K562 (cell line): ENCODE measurements around the gene SHFL. TPM values are rescaled to one million over a fixed set of nuclear protein-coding genes. Genes with fewer than 3 reads are reported as not detected.

Experiments used
- ATAC-seq: fragments of 200-7000 bp; cut with Tn5 transposase; 3 replicates; pipeline ENCODE4 v1.9.1; 2020; ENCODE audit warnings: moderate library complexity
- BruUV-seq: library from RNA; stranded (reverse); fragments of 400-500 nt; replicated peaks from 2 replicates; lab custom pipeline; 2021; lab: Mats Ljungman, UMichigan
- CTCF ChIA-PET: fragments of 300-600 bp; formaldehyde crosslinking; extraction: SDS; loops from one replicate; lab custom pipeline; 2021; ENCODE audit warnings: low intra/inter-chr PET ratio; lab: Yijun Ruan, JAX
- POLR2A ChIA-PET: fragments of 300-600, 350-650 bp; sonication (Branson Sonifier 250); formaldehyde crosslinking; extraction: SDS; loops from one replicate; lab custom pipeline; 2021; ENCODE audit warnings: antibody characterized with exemption, inconsistent platforms; lab: Yijun Ruan, JAX
- DNase-seq, 4 experiments: peaks; one replicate each; pipeline versions ENCODE4 v3.0.0 to v3.0.0-alpha.2; 2011 to 2018; ENCODE audit warnings: low spot score in 3 of 4, mixed read lengths in 3 of 4; ENCODE audit errors: extremely low read depth in 1 of 4
- FAIRE-seq: peaks from 2 replicates; lab custom pipeline; 2011; peaks lifted over from hg19 to GRCh38; lab: Jason Lieb, UNC
- H2AFZ ChIP-seq: 2 replicates; pipeline ENCODE4 v1.6.0; 2011; ENCODE audit warnings: low read depth, low read length, control low read depth, inconsistent platforms
- H3K27ac ChIP-seq: fragments of 200-600 bp; 3 replicates; pipeline ENCODE4 v1.8.0; 2011; ENCODE audit warnings: low read depth, mild to moderate bottlenecking, control low read depth, inconsistent platforms, low read length, moderate library complexity, mixed read lengths; ENCODE audit errors: extremely low read depth
- H3K27me3 ChIP-seq, 2 experiments: fragments of 300-600 bp in 1 of 2; 2 replicates in 1 of 2; 3 replicates in 1 of 2; pipeline versions ENCODE4 v1.6.0 to v1.8.0; 2011; ENCODE audit warnings: inconsistent platforms in 2 of 2, low read length in 2 of 2, mild to moderate bottlenecking in 1 of 2, mixed read lengths in 1 of 2, moderate library complexity in 1 of 2; ENCODE audit not compliant: control insufficient read depth in 2 of 2, insufficient read depth in 2 of 2
- H3K36me3 ChIP-seq: fragments of 300-600 bp; 3 replicates; pipeline ENCODE4 v1.8.0; 2011; ENCODE audit warnings: mild to moderate bottlenecking, low read length, inconsistent platforms; ENCODE audit not compliant: control insufficient read depth, insufficient read depth
- H3K4me1 ChIP-seq, 2 experiments: fragments of 200-600 bp in 1 of 2; replicated peaks in 1 of 2; 2 replicates in 1 of 2; 3 replicates in 1 of 2; pipeline versions ENCODE4 v1.5.1 to v1.8.0; 2011; ENCODE audit warnings: inconsistent platforms in 2 of 2, low read length in 2 of 2, mild to moderate bottlenecking in 1 of 2, mixed read lengths in 1 of 2, moderate library complexity in 1 of 2; ENCODE audit not compliant: control insufficient read depth in 2 of 2, insufficient read depth in 2 of 2
- H3K4me2 ChIP-seq: 2 replicates; pipeline ENCODE4 v1.6.1; 2011; ENCODE audit warnings: low read length, control low read depth, inconsistent platforms, mixed read lengths; ENCODE audit not compliant: insufficient read depth
- H3K4me3 ChIP-seq: fragments of 200-600 bp; sonication (generic), shearing (Covaris generic); 2 replicates; pipeline ENCODE4 v1.5.1; 2016; ENCODE audit warnings: control low read depth, inconsistent platforms
- H3K79me2 ChIP-seq: fragments of 200-600 bp; 3 replicates; pipeline ENCODE4 v1.8.0; 2011; ENCODE audit warnings: low read length, inconsistent platforms; ENCODE audit not compliant: control insufficient read depth, insufficient read depth
- H3K9ac ChIP-seq, 2 experiments: 2 replicates each; pipeline versions ENCODE4 v1.6.0 to v1.6.1; 2011; ENCODE audit warnings: low read depth in 2 of 2, low read length in 2 of 2, control low read depth in 1 of 2, inconsistent platforms in 1 of 2, mild to moderate bottlenecking in 1 of 2, mixed read lengths in 1 of 2; ENCODE audit not compliant: insufficient read depth in 1 of 2
- H3K9me1 ChIP-seq: one replicate; pipeline ENCODE4 v1.6.0; 2011; ENCODE audit warnings: inconsistent platforms, mild to moderate bottlenecking, low read length, moderate library complexity; ENCODE audit not compliant: control insufficient read depth, insufficient read depth
- H3K9me3 ChIP-seq: replicated peaks from 2 replicates; pipeline ENCODE4 v1.5.1; 2011; ENCODE audit warnings: low read depth, low read length, inconsistent platforms; ENCODE audit not compliant: control insufficient read depth, insufficient read depth
- H4K20me1 ChIP-seq: replicated peaks from 2 replicates; pipeline ENCODE4 v1.6.1; 2011; ENCODE audit warnings: low read length, inconsistent platforms, mixed read lengths; ENCODE audit not compliant: control insufficient read depth, insufficient read depth
- ATF1 ChIP-seq, 2 experiments: fragments of 450-650 bp in 1 of 2; IDR thresholded peaks; 2 replicates each; pipeline ENCODE4 v1.6.1; 2016; ENCODE audit warnings: missing compliant biosample characterization in 1 of 2, missing genetic modification characterization in 1 of 2
- HMG20A ChIP-seq: fragments of 450-650 bp; formaldehyde crosslinking; conservative IDR thresholded peaks from 2 replicates; pipeline ENCODE4 v1.4.0; 2020; ENCODE audit warnings: mild to moderate bottlenecking, mixed read lengths
- POLR2A ChIP-seq: fragments of 450-650 bp; conservative IDR thresholded peaks from 2 replicates; pipeline ENCODE4 v1.6.1; 2016
- RBM25 ChIP-seq: fragments of 200-400 bp; formaldehyde crosslinking; IDR thresholded peaks from 2 replicates; pipeline ENCODE4 v1.6.1; 2018; ENCODE audit warnings: low read length, low read depth, moderate library complexity; ENCODE audit not compliant: severe bottlenecking
- RHOXF2B ChIP-seq: fragments of 250-450 bp; sonication (Bioruptor Pico); conservative IDR thresholded peaks from 2 replicates; pipeline ENCODE4 v1.5.1; 2021
- ZBED1 ChIP-seq: IDR thresholded peaks from 2 replicates; pipeline ENCODE4 v1.6.1; 2014
- ZFP36 ChIP-seq: fragments of 150-350 bp; IDR thresholded peaks from 2 replicates; pipeline ENCODE4 v1.6.1; 2018; ENCODE audit warnings: low read length, low read depth; ENCODE audit not compliant: partially characterized antibody
- ZNF217 ChIP-seq: sonication (generic); formaldehyde crosslinking; IDR thresholded peaks from 2 replicates; pipeline ENCODE4 v1.8.0; 2022; ENCODE audit warnings: mild to moderate bottlenecking, missing genetic modification reagents
- ZNF436 ChIP-seq: fragments of 250-450, 450-650 bp; sonication (Bioruptor Pico); formaldehyde crosslinking; IDR thresholded peaks from 2 replicates; pipeline ENCODE4 v1.7.0; 2020; ENCODE audit warnings: mild to moderate bottlenecking
- ZNF77 ChIP-seq: fragments of 250-450 bp; sonication (Bioruptor Pico); IDR thresholded peaks from 2 replicates; pipeline ENCODE4 v1.5.0; 2020
- WGBS: fragments of 100-300 bp; shearing (Covaris generic); methylation state at CpG from one replicate; pipeline ENCODE4 v1.1.6; 2016; ENCODE audit warnings: low coverage, mixed read lengths; ENCODE audit not compliant: insufficient coverage; ENCODE audit errors: missing lambda C conversion rate; 5-methylcytosine and 5-hydroxymethylcytosine counted together
- in situ Hi-C: fragments of 300-500 bp; cut with MboI; formaldehyde crosslinking; loops from 4 replicates; pipeline ENCODE4 v1.15.0; 2018; ENCODE audit warnings: inconsistent platforms, mixed read lengths
- intact Hi-C: fragments of 100-400 bp; cut with micrococcal nuclease; formaldehyde crosslinking; loops from 2 replicates; pipeline ENCODE4 v1.14.2; 2022
- polyA plus RNA-seq, 8 experiments: library from polyadenylated mRNA; depleted of rRNA in 4 of 8; stranded (reverse) in 5 of 8; unstranded in 3 of 8; fragments of >200 nt; fragmentation: Nextera tagmentation in 2 of 8; fragmentation: Illumina TruSeq in 1 of 8; extraction: Ambion mirVana in 2 of 8; extraction: Trizol in 1 of 8; gene quantifications; 2 replicates each; pipeline versions ENCODE4 v1.2.1 to v1.2.3, GENCODE V29; 2011 to 2014; ENCODE audit warnings: inconsistent platforms in 1 of 8, missing spikeins in 1 of 8
- total RNA-seq, 7 experiments: library from RNA; depleted of rRNA in 6 of 7; stranded (reverse); fragments of >200 nt in 6 of 7; fragmentation: Illumina TruSeq in 2 of 7; extraction: Trizol in 2 of 7; gene quantifications; 2 replicates each; pipeline versions ENCODE4 v1.2.1 to v1.2.3, GENCODE V29; 2011 to 2021; ENCODE audit warnings: low replicate concordance in 1 of 7
- TF ChIP-seq, protein P1 (sequence below): IDR thresholded peaks from 2 replicates; pipeline ENCODE4 v1.6.1; 2016; ENCODE audit warnings: missing genetic modification characterization, missing compliant biosample characterization
- TF ChIP-seq, protein P2 (sequence below): fragments of 250-450 bp; sonication (Bioruptor Pico); IDR thresholded peaks from 2 replicates; pipeline ENCODE4 v1.6.1; 2021; ENCODE audit warnings: mild to moderate bottlenecking
- TF ChIP-seq, protein P3 (sequence below): sonication (generic); formaldehyde crosslinking; IDR thresholded peaks from 2 replicates; pipeline ENCODE4 v1.8.0; 2023; ENCODE audit warnings: missing genetic modification reagents, mild to moderate bottlenecking, borderline replicate concordance

SHFL gene
- total and polyA plus RNA-seq, 9 of the 15 experiments (the other 6 are each of a cell fraction or from before 2014, with no cell fraction given): 1.5 to 25.7 (median 13.0) TPM

DNA sequence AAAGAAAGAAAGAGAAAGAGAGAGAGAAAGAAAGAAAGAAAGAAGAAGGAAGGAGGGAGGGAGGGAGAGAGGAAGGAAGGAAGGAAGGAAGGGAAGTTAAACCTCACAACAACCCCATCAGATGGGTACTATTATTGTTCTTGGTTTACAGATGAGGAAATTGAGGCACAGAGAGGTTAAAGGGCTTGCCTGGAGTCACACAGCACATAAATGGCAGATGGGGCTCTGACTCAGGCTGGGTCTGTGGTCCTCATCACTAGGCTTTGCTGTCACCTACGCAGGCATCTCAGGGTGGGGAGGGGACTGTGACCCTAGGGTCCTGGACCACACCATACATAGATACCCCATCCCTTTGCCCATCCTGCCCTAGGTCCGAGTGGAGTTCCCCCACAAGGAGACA lies 36.5 kb upstream of the SHFL start:
- ATAC-seq: no peak
- no peak for FAIRE-seq
- no peak overlapping the region for H3K4me3 ChIP-seq
- H3K79me2 ChIP-seq: no peaks in the 10 kb centered on the region
- POLR2A ChIA-PET: no interaction called here
- no peak for DNase-seq
- no peak overlapping the region for H3K4me2 ChIP-seq
- H3K9me3 ChIP-seq: no peaks in the 10 kb centered on the region
- peaks cover 2 to 35% of the 10 kb centered on the region in 2 experiments; a peak in 3 of 5 replicates for H3K27me3 ChIP-seq
- no peak overlapping the region for H3K9ac ChIP-seq
- CTCF ChIA-PET: no interaction called here
- no TSS peak for BruUV-seq
- in situ Hi-C loops: no loop called here
- TF ChIP-seq, protein P1, sequence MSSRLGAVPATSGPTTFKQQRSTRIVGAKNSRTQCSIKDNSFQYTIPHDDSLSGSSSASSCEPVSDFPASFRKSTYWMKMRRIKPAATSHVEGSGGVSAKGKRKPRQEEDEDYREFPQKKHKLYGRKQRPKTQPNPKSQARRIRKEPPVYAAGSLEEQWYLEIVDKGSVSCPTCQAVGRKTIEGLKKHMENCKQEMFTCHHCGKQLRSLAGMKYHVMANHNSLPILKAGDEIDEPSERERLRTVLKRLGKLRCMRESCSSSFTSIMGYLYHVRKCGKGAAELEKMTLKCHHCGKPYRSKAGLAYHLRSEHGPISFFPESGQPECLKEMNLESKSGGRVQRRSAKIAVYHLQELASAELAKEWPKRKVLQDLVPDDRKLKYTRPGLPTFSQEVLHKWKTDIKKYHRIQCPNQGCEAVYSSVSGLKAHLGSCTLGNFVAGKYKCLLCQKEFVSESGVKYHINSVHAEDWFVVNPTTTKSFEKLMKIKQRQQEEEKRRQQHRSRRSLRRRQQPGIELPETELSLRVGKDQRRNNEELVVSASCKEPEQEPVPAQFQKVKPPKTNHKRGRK: 0 out of 2 replicates have a peak, but pooled peaks have one; percentile 0
- no peak for TF ChIP-seq HMG20A (CRISPR knock-in tag)
- TF ChIP-seq ZNF77: no peak
- TF ChIP-seq ZNF436: no peak
- no peak for TF ChIP-seq ZNF217 (CRISPR knock-in tag)
- no peak for TF ChIP-seq ATF1 (CRISPR knock-in tag; IDR thresholded peaks at IDR 0.05)
- no peak for TF ChIP-seq ATF1 (tag; IDR thresholded peaks at IDR 0.05)
- peak; percentile 38 for TF ChIP-seq RBM25
- peak; percentile 66 for TF ChIP-seq ZFP36
- TF ChIP-seq ZBED1: no peak
- no peak for TF ChIP-seq RHOXF2B
- TF ChIP-seq, protein P2, sequence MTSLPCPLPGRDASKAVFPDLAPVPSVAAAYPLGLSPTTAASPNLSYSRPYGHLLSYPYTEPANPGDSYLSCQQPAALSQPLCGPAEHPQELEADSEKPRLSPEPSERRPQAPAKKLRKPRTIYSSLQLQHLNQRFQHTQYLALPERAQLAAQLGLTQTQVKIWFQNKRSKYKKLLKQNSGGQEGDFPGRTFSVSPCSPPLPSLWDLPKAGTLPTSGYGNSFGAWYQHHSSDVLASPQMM (CRISPR knock-in tag): no peak
- no peak for TF ChIP-seq POLR2A
- TF ChIP-seq, protein P3, sequence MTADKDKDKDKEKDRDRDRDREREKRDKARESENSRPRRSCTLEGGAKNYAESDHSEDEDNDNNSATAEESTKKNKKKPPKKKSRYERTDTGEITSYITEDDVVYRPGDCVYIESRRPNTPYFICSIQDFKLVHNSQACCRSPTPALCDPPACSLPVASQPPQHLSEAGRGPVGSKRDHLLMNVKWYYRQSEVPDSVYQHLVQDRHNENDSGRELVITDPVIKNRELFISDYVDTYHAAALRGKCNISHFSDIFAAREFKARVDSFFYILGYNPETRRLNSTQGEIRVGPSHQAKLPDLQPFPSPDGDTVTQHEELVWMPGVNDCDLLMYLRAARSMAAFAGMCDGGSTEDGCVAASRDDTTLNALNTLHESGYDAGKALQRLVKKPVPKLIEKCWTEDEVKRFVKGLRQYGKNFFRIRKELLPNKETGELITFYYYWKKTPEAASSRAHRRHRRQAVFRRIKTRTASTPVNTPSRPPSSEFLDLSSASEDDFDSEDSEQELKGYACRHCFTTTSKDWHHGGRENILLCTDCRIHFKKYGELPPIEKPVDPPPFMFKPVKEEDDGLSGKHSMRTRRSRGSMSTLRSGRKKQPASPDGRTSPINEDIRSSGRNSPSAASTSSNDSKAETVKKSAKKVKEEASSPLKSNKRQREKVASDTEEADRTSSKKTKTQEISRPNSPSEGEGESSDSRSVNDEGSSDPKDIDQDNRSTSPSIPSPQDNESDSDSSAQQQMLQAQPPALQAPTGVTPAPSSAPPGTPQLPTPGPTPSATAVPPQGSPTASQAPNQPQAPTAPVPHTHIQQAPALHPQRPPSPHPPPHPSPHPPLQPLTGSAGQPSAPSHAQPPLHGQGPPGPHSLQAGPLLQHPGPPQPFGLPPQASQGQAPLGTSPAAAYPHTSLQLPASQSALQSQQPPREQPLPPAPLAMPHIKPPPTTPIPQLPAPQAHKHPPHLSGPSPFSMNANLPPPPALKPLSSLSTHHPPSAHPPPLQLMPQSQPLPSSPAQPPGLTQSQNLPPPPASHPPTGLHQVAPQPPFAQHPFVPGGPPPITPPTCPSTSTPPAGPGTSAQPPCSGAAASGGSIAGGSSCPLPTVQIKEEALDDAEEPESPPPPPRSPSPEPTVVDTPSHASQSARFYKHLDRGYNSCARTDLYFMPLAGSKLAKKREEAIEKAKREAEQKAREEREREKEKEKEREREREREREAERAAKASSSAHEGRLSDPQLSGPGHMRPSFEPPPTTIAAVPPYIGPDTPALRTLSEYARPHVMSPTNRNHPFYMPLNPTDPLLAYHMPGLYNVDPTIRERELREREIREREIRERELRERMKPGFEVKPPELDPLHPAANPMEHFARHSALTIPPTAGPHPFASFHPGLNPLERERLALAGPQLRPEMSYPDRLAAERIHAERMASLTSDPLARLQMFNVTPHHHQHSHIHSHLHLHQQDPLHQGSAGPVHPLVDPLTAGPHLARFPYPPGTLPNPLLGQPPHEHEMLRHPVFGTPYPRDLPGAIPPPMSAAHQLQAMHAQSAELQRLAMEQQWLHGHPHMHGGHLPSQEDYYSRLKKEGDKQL (CRISPR knock-in tag): no peak
- no peaks in the 10 kb centered on the region for H3K9me1 ChIP-seq
- intact Hi-C loops: no loop called here
- WGBS: 0% methylated on average over 2 of the region's 2 CpGs
- no peak overlapping the region for H3K27ac ChIP-seq
- H2AFZ ChIP-seq: no peak overlapping the region
- H4K20me1 ChIP-seq: no peaks in the 10 kb centered on the region
- no peaks in the 10 kb centered on the region for H3K36me3 ChIP-seq
- peaks cover 0 to 5% of the 10 kb centered on the region in 2 experiments; a peak in 2 of 5 replicates for H3K4me1 ChIP-seq
